Prostate gland (tissue), 2 donors: ENCODE measurements around the gene BPIFB4.

Experiments
- CTCF ChIP-seq, 4 experiments: fragments of 200-600 bp in 2 of 4; fragments of 450-650 bp in 2 of 4; sonication (generic) in 2 of 4; IDR thresholded peaks; 1 replicate in 3 of 4; 2 replicates in 1 of 4; pipeline ENCODE4 v1.5.1; 2016 to 2019; ENCODE audit warnings: antibody characterized with exemption in 4 of 4, mild to moderate bottlenecking in 2 of 4, moderate library complexity in 2 of 4
- POLR2A ChIP-seq: fragments of 450-650 bp; IDR thresholded peaks from one replicate; pipeline ENCODE4 v1.6.1; 2016; ENCODE audit warnings: antibody characterized with exemption, mild to moderate bottlenecking

GRCh38 chr20:33127422-33128097 is 48.1 kb downstream of the BPIFB4 start:
- no peak for TF ChIP-seq CTCF (IDR thresholded peaks at IDR 0.05)
- TF ChIP-seq POLR2A, result no peak
